ENCODE data around the gene NOL4L. TPM values are rescaled to one million over a fixed set of nuclear protein-coding genes. Genes with fewer than 3 reads are reported as not detected.
A peak's percentile ranks its signal among the peaks of the same experiment; 100 is the strongest.

The NOL4L gene
- total and polyA plus RNA-seq, 2 experiments from 2014 or later, result 35.6 to 42.9 TPM

- H3K79me2 ChIP-seq, result peaks cover 82% of the 10 kb centered on the region
- no peaks in the 10 kb centered on the region for H3K9me2 ChIP-seq (replicated peaks; ENCODE audit: insufficient read depth)
- peaks cover 72% of the 10 kb centered on the region for H4K20me1 ChIP-seq (ENCODE audit: insufficient read depth, poor library complexity, severe bottlenecking)
These were observed 105.4 kb downstream of the NOL4L start for GRCh38 chr20:32479697-32480171.

GRCh38 chr20:32479012-32479411 is 106.1 kb downstream of the NOL4L start:
- peak overlapping the region; percentile 99 for H3K4me2 ChIP-seq
- H3K27me3 ChIP-seq, result no peaks in the 10 kb centered on the region
- H2AFZ ChIP-seq, result no peak overlapping the region
- TF ChIP-seq EZH2 (IDR thresholded peaks at IDR 0.05; ENCODE audit: borderline replicate concordance), result no peak
- TF ChIP-seq CTCF (IDR thresholded peaks at IDR 0.05; ENCODE audit: poor library complexity), result no peak
- TF ChIP-seq EZH2phosphoT487 (IDR thresholded peaks at IDR 0.05; ENCODE audit: low read depth, severe bottlenecking, unreplicated experiment), result no peak
- H3K4me3 ChIP-seq, result no peak overlapping the region
- H3K4me1 ChIP-seq (ENCODE audit: insufficient read depth), result peaks cover 78% of the 10 kb centered on the region
- no peaks in the 10 kb centered on the region for H3K9me3 ChIP-seq (ENCODE audit: low read depth)
- H3K27ac ChIP-seq, result peak overlapping the region; percentile 96
- WGBS (ENCODE audit: low lambda C conversion rate, missing lambda C conversion rate), result 81% methylated on average over 5 of the region's 5 CpGs
- H4K20me1 ChIP-seq (ENCODE audit: insufficient read depth, poor library complexity, severe bottlenecking), result peaks cover 79% of the 10 kb centered on the region
- no peaks in the 10 kb centered on the region for H3K36me3 ChIP-seq (replicated peaks; ENCODE audit: insufficient read depth, low read depth)
- no peaks in the 10 kb centered on the region for H3K9me2 ChIP-seq (replicated peaks; ENCODE audit: insufficient read depth)
- peaks cover 84% of the 10 kb centered on the region for H3K79me2 ChIP-seq
- peak; percentile 7 for DNase-seq (ENCODE audit: low spot score)

More at GRCh38 chr20:32479697-32480171, 105.4 kb downstream of the NOL4L start:
- 27% methylated on average over 2 of the region's 2 CpGs for WGBS (ENCODE audit: low lambda C conversion rate, missing lambda C conversion rate)
- Histone ChIP-seq H3K4me1 (ENCODE audit: insufficient read depth) (peaks cover 71% of the 10 kb centered on the region), H3K4me3 (no peak overlapping the region), H3K27ac (peak overlapping the region; percentile 96), H2AFZ (no peak overlapping the region), H3K4me2 (peak overlapping the region; percentile 99), H3K27me3 (no peaks in the 10 kb centered on the region), H3K36me3 (replicated peaks; ENCODE audit: insufficient read depth, low read depth) (no peaks in the 10 kb centered on the region), H3K9me3 (ENCODE audit: low read depth) (no peaks in the 10 kb centered on the region)
- TF ChIP-seq EZH2 (IDR thresholded peaks at IDR 0.05; ENCODE audit: borderline replicate concordance) (no peak), CTCF (IDR thresholded peaks at IDR 0.05; ENCODE audit: poor library complexity) (no peak), EZH2phosphoT487 (IDR thresholded peaks at IDR 0.05; ENCODE audit: low read depth, severe bottlenecking, unreplicated experiment) (no peak)
- peak; percentile 55 for DNase-seq (ENCODE audit: low spot score)

- H4K20me1 ChIP-seq (ENCODE audit: insufficient read depth, poor library complexity, severe bottlenecking), result peaks cover 83% of the 10 kb centered on the region
- H3K4me2 ChIP-seq, result no peak overlapping the region
- TF ChIP-seq EZH2 (IDR thresholded peaks at IDR 0.05; ENCODE audit: borderline replicate concordance), result no peak
- TF ChIP-seq CTCF (IDR thresholded peaks at IDR 0.05; ENCODE audit: poor library complexity), result no peak
- no peak for TF ChIP-seq EZH2phosphoT487 (IDR thresholded peaks at IDR 0.05; ENCODE audit: low read depth, severe bottlenecking, unreplicated experiment)
- 90% methylated on average over 7 of the region's 7 CpGs for WGBS (ENCODE audit: low lambda C conversion rate, missing lambda C conversion rate)
- no peaks in the 10 kb centered on the region for H3K36me3 ChIP-seq (replicated peaks; ENCODE audit: insufficient read depth, low read depth)
- H3K9me2 ChIP-seq (replicated peaks; ENCODE audit: insufficient read depth), result no peaks in the 10 kb centered on the region
- peaks cover 82% of the 10 kb centered on the region for H3K4me1 ChIP-seq (ENCODE audit: insufficient read depth)
- no peaks in the 10 kb centered on the region for H3K9me3 ChIP-seq (ENCODE audit: low read depth)
- H3K4me3 ChIP-seq, result no peak overlapping the region
- peak overlapping the region; percentile 96 for H3K27ac ChIP-seq
- DNase-seq (ENCODE audit: low spot score), result peak; percentile 6
- peaks cover 87% of the 10 kb centered on the region for H3K79me2 ChIP-seq
- no peaks in the 10 kb centered on the region for H3K27me3 ChIP-seq
- H2AFZ ChIP-seq, result no peak overlapping the region
These were observed 106.6 kb downstream of the NOL4L start for GRCh38 chr20:32478576-32478975.
